Measurements from ENCODE around the gene MSI2.

DNA sequence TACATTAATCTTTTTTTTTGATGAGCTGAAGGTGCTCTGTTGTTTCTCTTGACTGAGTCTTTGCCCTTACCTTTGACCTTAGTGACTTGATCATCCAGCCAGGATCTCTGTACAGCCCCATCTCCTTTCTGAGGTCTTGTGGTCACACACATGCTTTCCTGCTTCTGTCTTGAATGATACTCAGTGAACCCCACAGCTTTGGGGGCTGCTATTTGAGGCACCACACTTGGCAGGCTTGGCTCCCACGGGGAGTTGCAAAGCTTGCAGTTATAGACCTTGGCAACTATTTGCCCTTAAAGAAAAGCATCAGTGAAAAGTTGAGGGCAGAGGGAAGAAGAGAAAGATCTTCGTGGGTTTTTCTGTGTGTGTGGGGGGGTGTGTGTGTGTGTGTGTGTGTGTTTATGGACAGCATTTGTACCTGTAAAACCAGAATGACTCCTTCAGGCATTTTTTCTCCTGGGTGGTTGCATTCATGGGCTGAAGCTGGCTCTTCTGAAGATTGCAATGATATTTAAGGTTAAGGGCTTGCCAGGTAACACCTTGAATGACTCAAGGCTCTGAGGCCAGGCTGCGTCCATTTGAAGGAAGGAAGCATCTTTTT lies 101.6 kb downstream of the MSI2 start:
- TF ChIP-seq, protein P1, sequence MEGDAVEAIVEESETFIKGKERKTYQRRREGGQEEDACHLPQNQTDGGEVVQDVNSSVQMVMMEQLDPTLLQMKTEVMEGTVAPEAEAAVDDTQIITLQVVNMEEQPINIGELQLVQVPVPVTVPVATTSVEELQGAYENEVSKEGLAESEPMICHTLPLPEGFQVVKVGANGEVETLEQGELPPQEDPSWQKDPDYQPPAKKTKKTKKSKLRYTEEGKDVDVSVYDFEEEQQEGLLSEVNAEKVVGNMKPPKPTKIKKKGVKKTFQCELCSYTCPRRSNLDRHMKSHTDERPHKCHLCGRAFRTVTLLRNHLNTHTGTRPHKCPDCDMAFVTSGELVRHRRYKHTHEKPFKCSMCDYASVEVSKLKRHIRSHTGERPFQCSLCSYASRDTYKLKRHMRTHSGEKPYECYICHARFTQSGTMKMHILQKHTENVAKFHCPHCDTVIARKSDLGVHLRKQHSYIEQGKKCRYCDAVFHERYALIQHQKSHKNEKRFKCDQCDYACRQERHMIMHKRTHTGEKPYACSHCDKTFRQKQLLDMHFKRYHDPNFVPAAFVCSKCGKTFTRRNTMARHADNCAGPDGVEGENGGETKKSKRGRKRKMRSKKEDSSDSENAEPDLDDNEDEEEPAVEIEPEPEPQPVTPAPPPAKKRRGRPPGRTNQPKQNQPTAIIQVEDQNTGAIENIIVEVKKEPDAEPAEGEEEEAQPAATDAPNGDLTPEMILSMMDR (conservative IDR thresholded peaks at IDR 0.05; ENCODE audit: low read length) = no peak
- no peak for TF ChIP-seq EZH2phosphoT487 (IDR thresholded peaks at IDR 0.05; ENCODE audit: borderline replicate concordance, low read depth, low read length)
